SK-N-SH treated with all-trans-retinoic acid at 6 μM for 48 hours (cell line): ENCODE results near the gene SPATA33.

Source experiments
- ARNTL ChIP-seq: fragments of 450-650 bp; formaldehyde crosslinking; IDR thresholded peaks from 2 replicates; pipeline ENCODE4 v1.5.0; 2020; ENCODE audit warnings: low read depth, mild to moderate bottlenecking, moderate library complexity, borderline replicate concordance
- CREB5 ChIP-seq: fragments of 250-450 bp; sonication (Bioruptor Pico); IDR thresholded peaks from 2 replicates; pipeline ENCODE4 v1.5.1; 2020; ENCODE audit warnings: low read depth, mild to moderate bottlenecking, moderate library complexity
- ESRRG ChIP-seq: fragments of 250-450 bp; sonication (Bioruptor Pico); IDR thresholded peaks from 2 replicates; pipeline ENCODE4 v1.6.1; 2021; ENCODE audit warnings: mild to moderate bottlenecking
- PATZ1 ChIP-seq: fragments of 250-450 bp; sonication (Bioruptor Pico); IDR thresholded peaks from 2 replicates; pipeline ENCODE4 v1.8.0; 2020; ENCODE audit warnings: mild to moderate bottlenecking, moderate library complexity, borderline replicate concordance
- PPARA ChIP-seq: fragments of 250-450 bp; sonication (Bioruptor Pico); IDR thresholded peaks from 2 replicates; pipeline ENCODE4 v1.5.0; 2020; ENCODE audit warnings: mild to moderate bottlenecking, borderline replicate concordance
- RARB ChIP-seq: fragments of 250-450 bp; sonication (Bioruptor Pico); IDR thresholded peaks from 2 replicates; pipeline ENCODE4 v1.8.0; 2021; ENCODE audit warnings: mild to moderate bottlenecking, moderate library complexity
- TCF4 ChIP-seq: fragments of 250-450 bp; sonication (Bioruptor Pico); IDR thresholded peaks from 2 replicates; pipeline ENCODE4 v1.8.0; 2021; ENCODE audit warnings: mild to moderate bottlenecking, moderate library complexity, borderline replicate concordance
- ZFP30 ChIP-seq: fragments of 450-650 bp; formaldehyde crosslinking; IDR thresholded peaks from 2 replicates; pipeline ENCODE4 v1.5.0; 2022; ENCODE audit warnings: mild to moderate bottlenecking, moderate library complexity
- ZNF70 ChIP-seq: fragments of 450-650 bp; formaldehyde crosslinking; IDR thresholded peaks from 2 replicates; pipeline ENCODE4 v1.5.0; 2020; ENCODE audit warnings: mild to moderate bottlenecking, moderate library complexity

- TF ChIP-seq PATZ1: no peak
- TF ChIP-seq CREB5 (CRISPR knock-in tag): no peak
- no peak for TF ChIP-seq PPARA
- no peak for TF ChIP-seq ZNF70
- TF ChIP-seq ESRRG: no peak
- no peak for TF ChIP-seq ZFP30 (CRISPR knock-in tag)
- no peak for TF ChIP-seq RARB (CRISPR knock-in tag)
- TF ChIP-seq ARNTL (CRISPR knock-in tag): no peak
- no peak for TF ChIP-seq TCF4 (CRISPR knock-in tag)
Measured at GRCh38 chr16:89645122-89645521, 12.5 kb upstream of the SPATA33 start.
